Measurements from ENCODE around the gene OCIAD2.
"Not testable (repeated sequence)": the region's sequence is repeated elsewhere in the genome, so short reads cannot be mapped to it uniquely, and the experiment has no call there.

Gene OCIAD2, protein sequence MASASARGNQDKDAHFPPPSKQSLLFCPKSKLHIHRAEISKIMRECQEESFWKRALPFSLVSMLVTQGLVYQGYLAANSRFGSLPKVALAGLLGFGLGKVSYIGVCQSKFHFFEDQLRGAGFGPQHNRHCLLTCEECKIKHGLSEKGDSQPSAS

DNA sequence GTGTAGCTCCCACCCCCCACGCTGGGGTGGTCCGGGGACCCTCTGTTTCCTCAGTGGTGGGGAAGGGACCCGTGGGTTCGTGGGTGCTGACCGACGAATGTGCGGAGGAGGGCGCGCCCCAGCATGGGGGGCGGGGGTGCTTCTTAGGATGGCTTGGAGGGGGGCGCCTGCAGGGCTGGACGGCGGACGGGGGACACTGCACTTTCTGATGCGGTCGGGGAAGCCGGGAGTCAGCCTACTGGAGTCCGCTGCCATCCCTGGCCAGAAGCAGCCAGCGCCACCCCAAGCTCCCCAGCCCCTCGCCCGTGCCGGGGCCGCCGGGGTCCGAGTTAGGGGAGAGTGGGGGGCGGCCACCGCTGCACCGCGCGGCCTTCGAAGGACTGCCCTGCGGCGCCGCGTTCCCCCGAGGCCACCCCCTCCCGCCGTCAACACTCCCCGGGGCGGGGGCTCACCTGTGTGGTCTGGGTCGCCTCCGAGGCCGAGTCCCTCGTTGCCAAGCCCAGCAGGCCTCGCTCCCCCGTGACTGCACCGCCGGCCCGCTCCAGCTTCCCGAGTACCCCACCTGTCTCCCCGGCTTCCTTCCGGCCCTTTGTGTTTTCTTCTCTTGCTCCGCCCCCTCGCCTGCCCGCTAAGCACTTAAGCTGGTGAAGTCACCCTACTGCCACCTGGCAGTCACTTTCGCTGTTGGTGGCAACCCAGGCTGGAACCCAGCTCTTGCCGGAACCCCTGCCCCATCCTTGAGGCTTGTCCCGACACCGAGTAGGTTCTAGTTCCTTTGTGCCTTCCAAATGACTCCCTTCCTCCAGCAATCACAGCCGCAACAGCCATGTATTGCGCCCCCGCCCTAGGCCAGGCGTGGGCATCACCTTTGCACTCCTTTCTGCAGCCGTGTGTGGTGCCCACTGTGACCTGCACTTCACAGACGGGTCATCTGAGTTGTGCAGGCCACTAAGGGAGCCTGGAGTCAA lies at the start of gene OCIAD2:
OCIAD2 (minus strand) TSS at position 569 of the 968 bp plus-strand sequence. CDS start 2,225 bp downstream, outside the sequence.
- peak; percentile 81 for DNase-seq (ENCODE audit: low read depth)

- no peak for DNase-seq (ENCODE audit: low read depth)
These were observed 47.7 kb upstream of the OCIAD2 start for GRCh38 chr4:48954314-48954713.

DNA sequence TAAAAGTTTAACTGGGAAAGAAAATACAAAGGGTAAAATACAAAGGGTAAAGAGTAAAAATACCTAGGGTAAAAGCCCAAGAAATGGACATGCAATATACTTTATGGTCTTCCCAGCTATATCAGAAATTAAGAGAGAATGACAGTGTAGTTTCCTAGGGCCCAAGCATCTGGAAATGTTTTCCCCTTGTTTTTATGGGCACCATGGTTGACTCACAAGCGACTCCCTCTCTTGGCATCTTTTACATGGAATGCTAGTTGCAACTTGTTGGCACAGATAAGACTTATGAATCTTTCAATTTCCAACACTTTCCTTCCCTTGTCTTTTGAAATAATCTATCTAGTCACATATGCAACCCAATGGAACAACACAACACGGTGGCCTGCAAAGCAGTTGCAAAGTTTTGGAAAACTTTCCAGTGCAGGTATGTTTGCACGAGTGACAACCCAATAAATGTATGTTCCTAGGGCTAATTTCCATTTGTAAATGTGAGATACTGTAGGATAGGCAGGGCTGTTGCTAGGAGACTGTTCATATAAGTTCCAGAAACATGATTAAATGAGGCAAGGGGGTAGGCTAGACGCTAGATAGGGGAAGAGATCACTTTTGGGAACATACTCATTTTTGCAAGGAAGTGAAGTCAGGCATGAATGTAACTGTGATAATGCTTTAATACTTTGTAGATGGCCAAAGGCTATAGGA lies 43.1 kb upstream of the OCIAD2 start:
- DNase-seq (ENCODE audit: low read depth), result no peak

- DNase-seq (ENCODE audit: low read depth), result no peak
These were observed 42.5 kb upstream of the OCIAD2 start for GRCh38 chr4:48949086-48949485.

- no peak for DNase-seq (ENCODE audit: low read depth)
These were observed 41.2 kb upstream of the OCIAD2 start for GRCh38 chr4:48947731-48948130.

DNA sequence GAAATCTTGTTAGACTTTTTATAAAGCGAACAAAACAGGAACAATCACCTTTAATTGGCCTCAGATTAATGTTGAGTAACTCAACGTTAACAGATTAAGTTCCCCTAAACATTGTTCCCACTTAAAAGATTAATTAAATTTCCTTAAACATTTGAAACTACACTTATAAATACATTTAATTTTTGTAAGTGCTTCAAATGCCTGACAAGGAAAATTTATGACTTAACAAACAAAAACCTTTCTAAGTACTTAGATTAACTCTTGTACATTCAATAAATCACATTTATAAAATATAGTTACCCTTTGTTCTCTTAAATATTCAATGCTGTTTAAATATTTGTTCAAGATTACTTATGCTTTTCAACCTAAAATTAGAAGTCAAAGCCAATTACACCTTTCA lies 39.4 kb upstream of the OCIAD2 start:
- no peak for DNase-seq (ENCODE audit: low read depth)

GRCh38 chr4:48944756-48945241 lies 38.2 kb upstream of the OCIAD2 start:
- peak; percentile 15 for DNase-seq (ENCODE audit: low read depth)

DNA sequence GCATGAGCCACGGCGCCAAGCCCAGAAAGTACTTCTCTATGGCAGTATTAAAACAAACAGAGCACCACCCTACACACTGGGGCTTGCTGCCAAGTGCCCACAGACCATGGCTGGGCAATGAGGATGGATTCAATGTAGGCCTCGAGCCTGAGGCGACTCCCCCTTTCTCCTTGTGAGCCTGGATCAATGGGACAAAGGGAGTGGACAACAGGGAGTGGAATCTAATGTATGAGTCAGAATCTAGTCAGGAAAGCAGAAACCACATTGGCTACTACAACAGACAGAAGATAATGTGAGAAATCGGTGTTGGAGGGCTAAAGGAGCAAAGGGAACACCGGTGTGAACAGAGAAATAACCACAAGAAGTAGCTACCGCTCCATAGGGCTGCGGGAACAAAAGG lies 37.7 kb upstream of the OCIAD2 start:
- DNase-seq (ENCODE audit: low read depth), result no peak

DNA sequence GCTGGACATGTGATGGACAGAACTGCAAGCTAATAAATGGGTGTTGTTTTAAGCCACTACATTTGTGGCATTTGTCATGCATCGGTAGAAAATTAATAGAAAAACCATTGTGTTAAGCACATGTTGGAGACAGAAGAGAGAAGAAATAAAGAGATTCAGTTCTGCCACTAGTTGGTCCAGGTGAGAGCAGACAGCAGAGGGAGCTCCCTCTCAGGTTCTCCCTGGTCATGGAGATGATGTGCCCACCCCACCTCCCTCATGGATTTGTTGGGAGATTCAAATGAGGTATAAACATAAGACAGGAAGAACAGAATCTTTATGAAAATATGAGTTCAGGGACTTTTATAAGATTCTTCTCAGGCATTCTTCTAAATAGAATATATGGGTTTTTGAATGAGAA lies 36.8 kb upstream of the OCIAD2 start:
- no peak for DNase-seq (ENCODE audit: low read depth)

- DNase-seq (ENCODE audit: low read depth), result no peak
These were observed 33.2 kb upstream of the OCIAD2 start for GRCh38 chr4:48939785-48940184.

- DNase-seq (ENCODE audit: low read depth), result no peak
These were observed 32.3 kb upstream of the OCIAD2 start for GRCh38 chr4:48938831-48939230.

- no peak for DNase-seq (ENCODE audit: low read depth)
These were observed 30.5 kb upstream of the OCIAD2 start for GRCh38 chr4:48937033-48937432.

DNA sequence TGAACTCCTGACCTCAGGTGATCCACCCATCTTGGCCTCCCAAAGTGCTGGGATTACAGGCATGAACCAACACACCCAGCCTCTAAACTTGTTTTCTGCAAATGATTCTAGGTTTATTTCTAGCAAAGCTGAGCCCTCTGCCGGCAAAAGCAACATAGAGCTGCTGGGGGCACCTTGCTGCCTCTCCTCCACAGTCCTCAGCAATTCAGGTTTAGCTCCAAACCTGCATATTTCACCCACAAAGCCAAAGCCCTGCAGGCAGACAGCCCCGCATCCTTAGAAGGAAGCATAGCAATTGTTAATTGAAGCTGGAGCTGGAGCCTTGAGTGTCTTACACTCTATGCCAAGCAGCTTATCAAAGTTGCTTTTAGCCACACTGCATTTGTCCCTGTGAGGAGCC lies 24.9 kb upstream of the OCIAD2 start:
- DNase-seq (ENCODE audit: low read depth), result no peak

- DNase-seq (ENCODE audit: low read depth), result no peak
These were observed 24.1 kb upstream of the OCIAD2 start for GRCh38 chr4:48930654-48931053.

DNA sequence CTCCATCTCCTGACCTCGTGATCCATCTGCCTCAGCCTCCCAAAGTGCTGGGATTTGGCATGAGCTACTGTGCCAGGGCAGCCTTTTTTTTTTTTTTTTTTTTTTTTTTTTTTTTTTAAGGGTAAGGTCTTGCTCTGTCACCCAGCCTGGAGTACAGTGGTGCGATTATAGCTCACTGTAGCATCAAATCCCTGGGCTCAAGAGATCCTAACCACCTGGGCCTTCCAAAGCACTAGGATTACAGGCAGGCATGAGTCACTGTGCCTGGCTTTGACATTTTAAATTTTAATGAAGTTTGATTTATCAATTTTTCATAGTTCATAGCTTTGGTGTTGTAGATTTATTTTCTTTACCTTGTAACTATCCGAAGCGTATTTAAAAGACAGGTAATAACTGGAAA lies 17.8 kb upstream of the OCIAD2 start:
- DNase-seq (ENCODE audit: low read depth), result no peak

GRCh38 chr4:48923065-48923464 lies 16.5 kb upstream of the OCIAD2 start:
- not testable (repeated sequence) for DNase-seq (ENCODE audit: low read depth)

- no peak for DNase-seq (ENCODE audit: low read depth)
These were observed 7.7 kb upstream of the OCIAD2 start for GRCh38 chr4:48914311-48914710.

- DNase-seq (ENCODE audit: low read depth), result no peak
These were observed 6.8 kb upstream of the OCIAD2 start for GRCh38 chr4:48913346-48913745.

- no peak for DNase-seq (ENCODE audit: low read depth)
These were observed 5.8 kb upstream of the OCIAD2 start for GRCh38 chr4:48912349-48912748.

GRCh38 chr4:48910511-48910910 lies 3.9 kb upstream of the OCIAD2 start:
- no peak for DNase-seq (ENCODE audit: low read depth)

GRCh38 chr4:48909697-48910096 lies 3.1 kb upstream of the OCIAD2 start:
- peak; percentile 46 for DNase-seq (ENCODE audit: low read depth)

DNA sequence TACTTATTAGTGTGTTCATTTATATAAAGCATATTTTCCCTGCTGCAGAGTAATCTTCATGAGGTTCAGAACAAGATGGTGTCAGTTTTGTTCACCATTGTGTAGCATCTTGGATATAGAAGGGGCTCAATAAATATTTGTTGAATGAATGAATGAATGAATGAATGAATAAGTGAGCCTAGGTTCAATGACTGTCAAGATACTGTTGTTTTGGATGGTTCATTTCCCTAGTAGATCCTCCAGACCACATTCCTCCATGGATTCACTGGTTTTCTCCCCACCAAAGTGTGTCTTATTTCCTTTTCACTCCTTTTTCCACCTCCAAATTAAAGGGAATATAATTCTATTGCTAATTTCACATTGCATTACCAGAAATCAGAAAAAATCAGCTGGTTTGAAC lies 2.1 kb upstream of the OCIAD2 start:
- DNase-seq (ENCODE audit: low read depth), result no peak
